Urinary bladder (tissue), 4 donors: Measurements from ENCODE around the gene CASQ1. TPM values are rescaled to one million over a fixed set of nuclear protein-coding genes. Genes with fewer than 3 reads are reported as not detected.

Source experiments
- DNase-seq: peaks from one replicate; pipeline ENCODE4 v3.0.0-alpha.2; 2015; ENCODE audit errors: extremely low spot score
- H3K27ac ChIP-seq: one replicate; pipeline ENCODE4 v1.5.1; 2013; ENCODE audit warnings: low read depth, mild to moderate bottlenecking, moderate library complexity
- H3K36me3 ChIP-seq: one replicate; pipeline ENCODE4 v1.6.1; 2013; ENCODE audit warnings: mild to moderate bottlenecking, moderate library complexity; ENCODE audit not compliant: insufficient read depth
- H3K4me1 ChIP-seq: one replicate; pipeline ENCODE4 v1.6.1; 2013; ENCODE audit warnings: mild to moderate bottlenecking, moderate library complexity; ENCODE audit not compliant: insufficient read depth
- H3K4me3 ChIP-seq: one replicate; pipeline ENCODE4 v1.5.1; 2013; ENCODE audit warnings: low read depth, low read length
- WGBS: extraction: QIAGEN DNeasy Blood & Tissue Kit; methylation state at CpG from one replicate; pipeline ENCODE4 v1.1.7; 2013; 5-methylcytosine and 5-hydroxymethylcytosine counted together
- polyA plus RNA-seq: library from polyadenylated mRNA; stranded (reverse); fragments of 200-250 nt; gene quantifications from one replicate; pipeline ENCODE4 v1.2.3, GENCODE V29; 2013
- total RNA-seq: library from RNA; depleted of rRNA; stranded (reverse); fragments of >200 nt; gene quantifications from one replicate; pipeline ENCODE4 v1.2.3, GENCODE V29; 2014
- donor health status: healthy with polysubstance abuse.
- donor health status: healthy.

The CASQ1 gene
- total and polyA plus RNA-seq, 2 donors = 4.5 to 10.5 TPM

DNA sequence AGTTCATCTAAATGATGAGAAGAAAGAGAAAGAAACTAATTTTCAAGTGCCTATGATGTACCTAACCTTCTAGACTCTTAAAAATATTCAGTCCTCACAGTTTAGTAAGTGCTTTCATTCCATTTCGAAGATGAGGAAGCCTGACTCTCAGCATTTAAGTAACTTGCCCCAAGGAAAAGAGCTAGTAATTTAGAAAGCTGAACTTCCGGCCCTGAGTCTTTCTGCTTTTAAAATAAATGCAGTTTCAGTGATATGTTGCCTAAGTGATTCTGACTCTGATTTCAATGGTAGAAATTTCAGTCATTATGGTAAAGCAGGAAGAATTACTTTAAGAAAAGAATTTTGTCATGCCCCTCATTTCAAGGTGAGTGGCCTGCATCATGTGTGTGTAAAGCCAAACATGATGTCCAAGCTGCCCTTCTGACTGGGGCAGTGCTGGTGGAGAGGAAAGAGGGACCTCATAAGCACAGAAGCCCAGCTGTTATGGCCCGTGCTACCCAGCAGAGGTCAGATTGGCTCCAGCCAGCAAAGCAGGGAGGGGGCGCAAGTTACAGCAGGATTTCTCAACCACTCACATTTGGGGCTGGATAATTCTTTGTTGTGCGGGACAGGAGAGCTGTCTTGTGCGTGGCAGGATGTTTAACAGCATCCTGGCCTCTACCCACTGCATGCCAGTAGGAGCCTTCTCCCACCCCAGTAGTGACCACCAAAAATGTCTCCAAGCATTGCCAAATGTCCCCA lies 28.2 kb upstream of the CASQ1 start:
- DNase-seq = no peak
- 54% methylated on average over 6 of the region's 6 CpGs for WGBS
- Histone ChIP-seq H3K27ac (no peak overlapping the region), H3K4me3 (no peak overlapping the region), H3K36me3 (no peaks in the 10 kb centered on the region), H3K4me1 (no peaks in the 10 kb centered on the region)

DNA sequence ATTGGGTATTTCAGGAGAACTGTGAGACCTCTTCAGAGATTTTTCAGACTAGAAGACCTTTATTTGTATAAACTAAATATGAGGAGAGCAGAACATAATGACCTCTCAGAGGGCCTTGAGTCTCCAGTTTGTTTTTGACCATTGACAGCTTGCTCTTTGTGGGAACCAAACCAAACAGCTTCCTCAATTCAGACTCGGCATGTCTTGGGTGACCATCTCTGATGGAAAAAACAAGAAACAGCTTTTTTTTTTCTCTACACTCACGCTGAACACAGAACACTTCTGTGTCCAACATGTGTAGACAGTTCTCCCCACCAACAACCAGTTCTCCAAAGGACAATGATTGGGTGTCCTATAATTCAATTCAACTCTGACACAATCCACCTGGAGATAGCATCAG lies 27.4 kb upstream of the CASQ1 start:
- H3K4me1 ChIP-seq = no peaks in the 10 kb centered on the region
- WGBS = 77% methylated on average over 2 of the region's 2 CpGs
- no peak for DNase-seq
- H3K4me3 ChIP-seq = no peak overlapping the region
- no peaks in the 10 kb centered on the region for H3K36me3 ChIP-seq
- H3K27ac ChIP-seq = no peak overlapping the region

DNA sequence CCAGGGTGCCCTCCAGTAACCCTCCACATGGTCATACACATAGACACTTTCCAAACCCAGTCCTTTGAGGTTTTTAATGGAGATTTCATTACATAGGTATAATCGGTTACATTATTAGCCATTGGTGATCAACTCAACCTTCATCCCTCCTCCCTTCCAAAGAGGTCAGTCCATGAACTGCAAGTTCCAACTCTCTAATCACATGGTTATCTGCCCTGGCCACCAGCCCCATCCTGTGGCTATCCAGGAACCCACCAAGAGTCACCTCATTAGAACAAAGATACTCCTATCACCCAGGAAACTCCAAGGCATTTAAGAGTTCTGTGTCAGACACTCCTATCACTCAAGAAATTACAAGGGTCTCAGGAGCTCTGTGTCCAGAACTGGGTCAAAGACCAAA lies 26.8 kb upstream of the CASQ1 start:
- Histone ChIP-seq H3K27ac (no peak overlapping the region), H3K36me3 (no peaks in the 10 kb centered on the region), H3K4me3 (no peak overlapping the region), H3K4me1 (no peaks in the 10 kb centered on the region)
- DNase-seq = no peak
- 86% methylated on average over 1 of the region's 1 CpG for WGBS

DNA sequence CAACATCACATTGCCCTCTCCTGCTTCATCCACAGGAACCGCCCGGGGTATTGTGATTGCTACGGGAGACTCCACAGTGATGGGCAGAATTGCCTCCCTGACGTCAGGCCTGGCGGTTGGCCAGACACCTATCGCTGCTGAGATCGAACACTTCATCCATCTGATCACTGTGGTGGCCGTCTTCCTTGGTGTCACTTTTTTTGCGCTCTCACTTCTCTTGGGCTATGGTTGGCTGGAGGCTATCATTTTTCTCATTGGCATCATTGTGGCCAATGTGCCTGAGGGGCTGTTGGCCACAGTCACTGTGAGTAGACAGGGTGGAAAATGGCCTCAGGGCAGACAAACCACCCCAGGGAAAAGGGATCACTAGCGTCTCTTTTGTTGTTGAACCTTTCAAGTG lies 26.3 kb upstream of the CASQ1 start:
- H3K27ac ChIP-seq = no peak overlapping the region
- no peak overlapping the region for H3K4me3 ChIP-seq
- no peak for DNase-seq
- H3K36me3 ChIP-seq = no peaks in the 10 kb centered on the region
- no peaks in the 10 kb centered on the region for H3K4me1 ChIP-seq
- WGBS = 84% methylated on average over 10 of the region's 10 CpGs

DNA sequence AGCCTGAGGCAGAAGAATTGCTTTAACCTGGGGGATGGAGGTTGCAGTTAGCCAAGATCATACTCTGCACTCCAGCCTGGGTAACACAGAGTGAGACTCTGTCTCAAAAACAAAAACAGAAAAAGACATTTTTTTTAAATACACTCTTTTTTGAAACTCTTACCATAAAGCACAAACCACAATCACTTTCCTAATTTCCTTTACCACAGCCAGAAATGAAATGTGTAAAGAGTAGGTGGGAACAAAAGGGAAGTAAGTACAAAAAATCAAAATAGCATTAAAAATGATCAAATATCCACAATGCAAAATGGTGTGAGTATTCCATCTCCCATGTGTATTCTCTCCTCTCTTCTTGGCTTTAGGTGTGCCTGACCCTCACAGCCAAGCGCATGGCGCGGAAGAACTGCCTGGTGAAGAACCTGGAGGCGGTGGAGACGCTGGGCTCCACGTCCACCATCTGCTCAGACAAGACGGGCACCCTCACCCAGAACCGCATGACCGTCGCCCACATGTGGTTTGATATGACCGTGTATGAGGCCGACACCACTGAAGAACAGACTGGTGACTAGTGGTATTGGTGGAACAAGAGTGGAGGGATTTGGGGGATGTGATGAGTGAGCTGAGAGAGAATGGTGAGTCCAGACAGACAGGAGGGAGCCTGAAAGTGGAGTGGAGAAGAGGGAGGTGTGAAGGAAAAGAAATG lies 24.1 kb upstream of the CASQ1 start:
- H3K36me3 ChIP-seq = no peaks in the 10 kb centered on the region
- H3K4me3 ChIP-seq = no peak overlapping the region
- no peak for DNase-seq
- no peaks in the 10 kb centered on the region for H3K4me1 ChIP-seq
- H3K27ac ChIP-seq = no peak overlapping the region
- WGBS = 89% methylated on average over 12 of the region's 12 CpGs

DNA sequence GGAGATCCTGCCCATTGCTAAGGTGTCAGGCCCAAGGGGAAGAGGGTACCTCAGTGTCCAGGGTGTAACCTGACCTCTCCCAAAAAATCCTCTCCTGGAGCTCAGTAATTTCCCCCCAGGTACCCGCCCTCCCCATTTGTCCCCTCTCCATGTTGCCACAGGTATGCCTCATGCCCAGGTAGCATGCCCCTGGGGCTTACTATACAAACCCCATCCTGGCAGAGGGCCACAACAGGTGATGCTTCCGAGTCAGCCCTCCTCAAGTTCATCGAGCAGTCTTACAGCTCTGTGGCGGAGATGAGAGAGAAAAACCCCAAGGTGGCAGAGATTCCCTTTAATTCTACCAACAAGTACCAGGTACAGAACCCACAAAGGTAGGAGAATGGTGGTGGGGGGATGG lies 23.3 kb upstream of the CASQ1 start:
- H3K27ac ChIP-seq = no peak overlapping the region

DNA sequence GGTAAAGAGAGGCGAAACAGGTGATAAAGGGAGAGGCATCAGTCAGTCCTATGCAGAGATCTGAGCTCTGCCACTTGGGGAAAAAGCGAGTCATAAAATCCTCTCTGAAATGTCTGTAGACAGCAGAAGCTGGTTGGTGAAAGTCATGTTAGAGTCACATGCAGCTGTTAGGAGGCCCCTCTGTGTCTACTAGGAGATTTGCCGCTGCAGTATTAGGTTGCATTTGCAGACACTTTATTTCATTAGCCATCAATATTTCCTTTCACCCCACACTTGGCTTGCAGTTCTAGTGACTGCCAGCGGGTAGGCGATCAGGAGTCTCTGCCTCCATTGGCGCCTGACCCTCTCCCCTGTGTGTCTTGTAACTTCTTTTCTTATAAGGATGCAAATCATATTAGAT lies 22.8 kb upstream of the CASQ1 start:
- no peaks in the 10 kb centered on the region for H3K36me3 ChIP-seq
- no peak overlapping the region for H3K4me3 ChIP-seq
- H3K4me1 ChIP-seq = no peaks in the 10 kb centered on the region
- DNase-seq = no peak
- H3K27ac ChIP-seq = no peak overlapping the region
- 92% methylated on average over 6 of the region's 6 CpGs for WGBS

More for the DNA sequence above, 23.3 kb upstream of the CASQ1 start:
- no peak for DNase-seq
- Histone ChIP-seq H3K36me3 (no peaks in the 10 kb centered on the region), H3K4me3 (no peak overlapping the region), H3K4me1 (no peaks in the 10 kb centered on the region)
- 88% methylated on average over 4 of the region's 4 CpGs for WGBS

DNA sequence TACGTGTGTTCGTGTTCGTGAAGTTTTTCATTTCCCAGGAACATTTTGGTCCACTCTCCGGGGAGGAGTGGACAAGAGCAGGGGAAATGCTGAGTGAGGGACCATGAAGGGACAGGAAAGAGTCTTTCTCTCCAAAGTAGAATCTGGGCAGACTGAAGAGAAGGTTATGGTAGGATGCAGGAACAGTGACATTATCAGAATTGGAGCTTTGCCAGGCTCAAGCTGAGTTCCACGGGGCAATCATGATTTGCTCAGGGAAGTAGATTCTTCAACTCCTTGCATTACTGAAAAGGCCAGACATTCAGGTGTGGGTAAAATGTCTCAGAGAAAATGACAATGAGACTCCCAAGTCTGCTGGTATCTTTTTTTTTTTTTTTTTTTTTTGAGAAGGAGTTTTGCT lies 22.4 kb upstream of the CASQ1 start:
- H3K36me3 ChIP-seq = no peaks in the 10 kb centered on the region
- no peaks in the 10 kb centered on the region for H3K4me1 ChIP-seq
- H3K4me3 ChIP-seq = no peak overlapping the region
- DNase-seq = no peak
- no peak overlapping the region for H3K27ac ChIP-seq
- 68% methylated on average over 5 of the region's 5 CpGs for WGBS

DNA sequence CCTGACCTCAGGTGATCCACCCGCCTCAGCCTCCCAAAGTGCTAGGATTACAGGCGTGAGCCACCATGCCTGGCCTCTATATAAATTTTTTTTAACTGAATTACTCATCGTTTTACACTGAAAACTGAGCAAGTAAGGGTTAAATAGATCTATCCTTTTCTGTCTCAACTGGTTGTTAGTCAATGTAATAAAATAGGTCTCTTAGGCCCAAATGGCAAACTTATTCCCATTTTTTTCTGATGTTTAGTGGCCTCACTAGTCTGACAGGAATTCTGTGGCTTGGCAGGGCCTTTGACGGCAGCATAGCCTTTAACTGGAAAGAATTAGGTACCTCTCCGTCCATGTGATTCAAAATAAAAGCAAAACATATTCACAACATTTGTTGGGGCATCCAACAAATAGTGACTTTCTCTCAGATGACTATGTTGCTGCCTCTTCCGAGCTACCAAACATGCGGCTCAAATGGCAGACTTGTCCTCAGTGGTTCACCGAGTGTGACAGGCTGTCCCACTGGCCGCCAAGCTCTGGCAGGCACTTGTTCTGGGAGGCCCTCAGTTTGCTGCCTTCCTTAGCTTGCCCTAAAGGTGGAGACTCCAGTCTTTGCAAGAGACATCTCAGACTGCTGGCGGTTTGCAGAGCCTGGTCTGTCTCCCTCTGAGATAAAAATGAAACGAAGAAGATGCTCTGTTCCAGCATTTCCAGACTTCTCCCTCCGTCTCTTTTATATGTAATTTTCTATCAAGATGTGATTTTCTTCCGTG lies 21.6 kb upstream of the CASQ1 start:
- no peak for DNase-seq
- no peaks in the 10 kb centered on the region for H3K4me1 ChIP-seq
- H3K27ac ChIP-seq = no peak overlapping the region
- no peaks in the 10 kb centered on the region for H3K36me3 ChIP-seq
- no peak overlapping the region for H3K4me3 ChIP-seq
- WGBS = 75% methylated on average over 13 of the region's 13 CpGs

DNA sequence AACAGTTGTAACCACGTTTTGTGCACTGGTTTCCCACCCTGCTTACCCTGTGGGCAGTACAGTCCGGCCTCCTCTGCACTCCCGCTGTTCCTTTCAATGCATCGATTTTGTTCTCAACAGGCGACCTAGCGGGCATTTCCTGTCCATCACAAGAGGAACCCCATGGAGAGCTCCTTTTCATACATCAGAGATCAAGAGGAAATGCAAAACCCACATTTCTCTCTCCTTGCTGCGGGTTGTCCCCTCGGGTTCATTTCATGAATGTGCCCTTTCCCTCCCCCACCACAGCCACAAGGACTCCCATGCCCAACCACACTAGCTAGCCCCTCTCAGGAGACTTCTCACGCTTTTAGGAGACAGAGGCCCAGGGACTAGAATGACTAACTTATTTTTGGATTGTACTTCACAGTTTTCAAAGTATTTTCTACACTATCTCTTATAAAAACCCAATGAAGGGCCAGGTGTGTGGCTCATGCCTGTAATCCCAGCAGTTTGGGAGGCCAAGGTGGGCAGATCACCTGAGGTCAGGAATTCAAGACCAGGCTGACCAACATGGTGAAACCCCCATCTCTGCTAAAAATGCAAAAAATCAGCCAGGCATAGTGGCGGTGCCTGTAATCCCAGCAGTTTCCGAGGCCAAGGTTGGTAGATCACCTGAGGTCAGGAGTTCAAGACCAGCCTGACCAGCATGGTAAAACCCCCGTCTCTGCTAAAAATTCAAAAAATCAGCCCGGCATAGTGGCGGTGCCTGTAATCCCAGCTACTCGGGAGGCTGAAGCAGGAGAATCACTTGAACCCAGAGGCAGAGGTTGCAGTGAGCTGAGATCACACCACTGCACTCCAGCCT lies 20.6 kb upstream of the CASQ1 start:
- Histone ChIP-seq H3K4me3 (no peak overlapping the region), H3K36me3 (no peaks in the 10 kb centered on the region), H3K27ac (no peak overlapping the region), H3K4me1 (no peaks in the 10 kb centered on the region)
- 60% methylated on average over 15 of the region's 15 CpGs for WGBS
- DNase-seq = no peak

DNA sequence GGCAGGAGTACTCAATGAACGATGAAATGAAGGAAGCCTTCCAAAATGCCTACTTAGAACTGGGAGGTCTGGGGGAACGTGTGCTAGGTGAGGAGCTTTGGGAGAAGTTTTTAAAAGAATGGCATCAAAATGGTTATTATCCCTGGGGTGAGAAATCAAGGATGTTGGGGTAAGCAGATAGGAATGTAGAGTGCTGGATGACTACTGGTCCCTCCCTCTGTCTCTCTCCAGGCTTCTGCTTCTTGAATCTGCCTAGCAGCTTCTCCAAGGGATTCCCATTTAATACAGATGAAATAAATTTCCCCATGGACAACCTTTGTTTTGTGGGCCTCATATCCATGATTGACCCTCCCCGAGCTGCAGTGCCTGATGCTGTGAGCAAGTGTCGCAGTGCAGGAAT lies 19.0 kb upstream of the CASQ1 start:
- 89% methylated on average over 4 of the region's 4 CpGs for WGBS
- H3K27ac ChIP-seq = no peak overlapping the region
- H3K4me1 ChIP-seq = no peaks in the 10 kb centered on the region
- no peak for DNase-seq
- no peak overlapping the region for H3K4me3 ChIP-seq
- no peaks in the 10 kb centered on the region for H3K36me3 ChIP-seq

DNA sequence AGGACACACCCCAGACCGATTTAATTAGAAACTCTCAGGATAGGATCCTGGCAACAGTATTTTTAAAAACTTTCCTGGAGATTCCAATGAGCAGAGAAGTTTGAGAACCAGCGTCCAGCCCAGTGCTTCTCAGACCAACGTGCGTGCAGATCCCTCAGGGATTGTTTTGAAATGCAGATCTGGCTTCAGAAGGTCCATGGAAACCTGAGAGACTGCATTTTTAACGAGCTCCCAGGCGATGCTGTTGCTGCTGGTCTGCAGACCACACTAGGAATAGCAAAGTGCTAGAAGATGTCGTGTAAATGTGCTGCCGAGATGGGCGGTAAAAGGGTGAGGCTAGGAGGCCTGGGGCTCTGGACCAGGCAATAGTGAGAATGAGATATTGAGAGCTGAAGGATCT lies 18.4 kb upstream of the CASQ1 start:
- no peak overlapping the region for H3K27ac ChIP-seq
- no peak for DNase-seq
- 48% methylated on average over 9 of the region's 9 CpGs for WGBS
- H3K36me3 ChIP-seq = no peaks in the 10 kb centered on the region
- H3K4me3 ChIP-seq = no peak overlapping the region
- H3K4me1 ChIP-seq = no peaks in the 10 kb centered on the region

DNA sequence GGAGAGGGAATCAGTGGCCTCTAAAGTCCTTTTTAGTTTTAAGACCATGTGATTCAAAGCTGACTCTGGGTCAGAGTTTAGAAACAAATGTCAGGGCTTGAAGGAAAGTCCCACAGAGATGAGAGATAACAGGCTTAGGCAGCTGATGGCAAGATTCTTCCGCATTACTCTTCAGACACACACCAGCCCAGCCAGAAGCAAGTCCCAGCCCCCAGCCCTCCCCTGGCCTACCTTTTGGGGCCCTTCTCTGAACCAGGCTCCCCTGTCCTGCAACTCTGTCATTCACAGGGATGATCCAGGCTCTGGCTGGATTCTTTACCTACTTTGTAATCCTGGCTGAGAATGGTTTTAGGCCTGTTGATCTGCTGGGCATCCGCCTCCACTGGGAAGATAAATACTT lies 13.1 kb upstream of the CASQ1 start:
- Histone ChIP-seq H3K4me3 (no peak overlapping the region), H3K27ac (no peak overlapping the region), H3K36me3 (no peaks in the 10 kb centered on the region), H3K4me1 (no peaks in the 10 kb centered on the region)
- peak; percentile 26 for DNase-seq
- WGBS = 85% methylated on average over 2 of the region's 2 CpGs
